Endothelial cell of umbilical vein (primary cell): ENCODE measurements around the gene LHFPL6.

Experiments used
- CTCF ChIP-seq, 2 donors: IDR thresholded peaks; 1 replicate in 1 of 2; 2 replicates in 1 of 2; pipeline ENCODE4 v1.5.1; 2011; ENCODE audit warnings: low read length in 2 of 2, mild to moderate bottlenecking in 2 of 2, moderate library complexity in 2 of 2, control low read depth in 1 of 2, inconsistent platforms in 1 of 2, low read depth in 1 of 2; ENCODE audit not compliant: insufficient read depth in 1 of 2; ENCODE audit errors: extremely low read depth in 1 of 2
- EZH2 ChIP-seq: IDR thresholded peaks from 2 replicates; pipeline ENCODE4 v1.6.1; 2012; ENCODE audit warnings: borderline replicate concordance, low read depth, mild to moderate bottlenecking, moderate library complexity, low read length, inconsistent platforms; ENCODE audit not compliant: severe bottlenecking
- FOS ChIP-seq: IDR thresholded peaks from 2 replicates; pipeline ENCODE4 v1.6.1; 2011; ENCODE audit warnings: mild to moderate bottlenecking, low read length, moderate library complexity, borderline replicate concordance; ENCODE audit not compliant: insufficient read depth
- JUN ChIP-seq: IDR thresholded peaks from 2 replicates; pipeline ENCODE4 v1.6.1; 2011; ENCODE audit warnings: borderline replicate concordance, low read depth; ENCODE audit not compliant: insufficient read length, insufficient read depth
- MAX ChIP-seq: IDR thresholded peaks from 2 replicates; pipeline ENCODE4 v1.6.1; 2011; ENCODE audit not compliant: insufficient read depth, insufficient read length
- POLR2A ChIP-seq: IDR thresholded peaks from 2 replicates; pipeline ENCODE4 v1.6.1; 2012; ENCODE audit warnings: low read depth, mild to moderate bottlenecking, control low read depth, low read length
- POLR2AphosphoS5 ChIP-seq: IDR thresholded peaks from 2 replicates; pipeline ENCODE4 v1.6.1; 2012; ENCODE audit warnings: low read depth, mild to moderate bottlenecking, control low read depth, low read length, moderate library complexity; ENCODE audit not compliant: insufficient read depth

GRCh38 chr13:39370048-39370447, 232.9 kb downstream of the LHFPL6 start:
- TF ChIP-seq POLR2A (no peak), CTCF (IDR thresholded peaks at IDR 0.05; ENCODE audit: extremely low read depth in 1 of 2, insufficient read depth in 1 of 2, low read depth in 1 of 2, low read length in 2 of 2) (no peak), POLR2AphosphoS5 (no peak), JUN (no peak), MAX (no peak), EZH2 (no peak), FOS (no peak)
